IMR-90 (cell line): ENCODE measurements around the gene RSF1. TPM values are rescaled to one million over a fixed set of nuclear protein-coding genes. Genes with fewer than 3 reads are reported as not detected.

Source experiments
- ATAC-seq: fragments of 200-7000 bp; cut with Tn5 transposase; 2 replicates; pipeline ENCODE4 v1.9.1; 2020; ENCODE audit warnings: low read depth, mild to moderate bottlenecking, moderate library complexity
- BruUV-seq: library from RNA; stranded (reverse); fragments of 400-500 nt; replicated peaks from 2 replicates; lab custom pipeline; 2021; lab: Mats Ljungman, UMichigan
- CTCF ChIA-PET: fragments of 300-600 bp; formaldehyde crosslinking; extraction: SDS; loops from one replicate; lab custom pipeline; 2021; ENCODE audit warnings: antibody characterized with exemption; lab: Yijun Ruan, JAX
- POLR2A ChIA-PET: fragments of 300-600 bp; sonication (Branson Sonifier 250); formaldehyde crosslinking; loops from one replicate; lab custom pipeline; 2022; ENCODE audit warnings: antibody characterized with exemption; ENCODE audit not compliant: unreplicated experiment; lab: Charles Lee
- DNase-seq: peaks from one replicate; pipeline ENCODE4 v3.0.0; 2013
- H2AFZ ChIP-seq: replicated peaks from 2 replicates; pipeline ENCODE3; 2013; ENCODE audit warnings: low read length, mild to moderate bottlenecking; ENCODE audit not compliant: poor library complexity
- H2AK5ac ChIP-seq: 2 replicates; pipeline ENCODE4 v1.6.1; 2013; ENCODE audit warnings: low read depth, low read length, inconsistent platforms
- H2AK9ac ChIP-seq: replicated peaks from 2 replicates; pipeline ENCODE3; 2013; ENCODE audit warnings: mild to moderate bottlenecking, low read depth, low read length, moderate library complexity; ENCODE audit not compliant: poor library complexity
- H2BK120ac ChIP-seq: 2 replicates; pipeline ENCODE4 v1.6.1; 2013; ENCODE audit warnings: low read depth, low read length, inconsistent platforms
- H2BK15ac ChIP-seq: 3 replicates; pipeline ENCODE4 v1.6.1; 2013; ENCODE audit warnings: low read depth, low read length, inconsistent platforms
- H2BK20ac ChIP-seq: 2 replicates; pipeline ENCODE4 v1.6.1; 2013; ENCODE audit warnings: low read depth, mild to moderate bottlenecking, inconsistent platforms, low read length, moderate library complexity
- H2BK5ac ChIP-seq: 2 replicates; pipeline ENCODE4 v1.6.1; 2013; ENCODE audit warnings: mild to moderate bottlenecking, low read depth, low read length, inconsistent platforms; ENCODE audit not compliant: poor library complexity, severe bottlenecking
- H3K14ac ChIP-seq: replicated peaks from 2 replicates; pipeline ENCODE4 v1.6.1; 2013; ENCODE audit warnings: low read depth, low read length, inconsistent platforms
- H3K18ac ChIP-seq: 2 replicates; pipeline ENCODE4 v1.6.1; 2013; ENCODE audit warnings: low read depth, low read length, control low read depth
- H3K23ac ChIP-seq: 2 replicates; pipeline ENCODE4 v1.6.1; 2013; ENCODE audit warnings: low read depth, low read length, inconsistent platforms
- H3K27ac ChIP-seq: 2 replicates; pipeline ENCODE4 v1.5.1; 2013; ENCODE audit warnings: mild to moderate bottlenecking, control low read depth, low read length; ENCODE audit not compliant: insufficient read depth
- H3K27me3 ChIP-seq: 2 replicates; pipeline ENCODE4 v1.6.1; 2013; ENCODE audit warnings: low read length; ENCODE audit not compliant: control insufficient read depth, insufficient read depth
- H3K36me3 ChIP-seq: 2 replicates; pipeline ENCODE4 v1.6.1; 2013; ENCODE audit warnings: low read length, mixed read lengths; ENCODE audit not compliant: control insufficient read depth, insufficient read depth
- H3K4ac ChIP-seq: 2 replicates; pipeline ENCODE4 v1.6.1; 2013; ENCODE audit warnings: low read depth, low read length, inconsistent platforms
- H3K4me1 ChIP-seq: 2 replicates; pipeline ENCODE4 v1.6.1; 2013; ENCODE audit warnings: low read length, mixed read lengths; ENCODE audit not compliant: control insufficient read depth, insufficient read depth
- H3K4me2 ChIP-seq: 2 replicates; pipeline ENCODE4 v1.6.1; 2013; ENCODE audit warnings: low read depth, mild to moderate bottlenecking, control low read depth, low read length, moderate library complexity
- H3K4me3 ChIP-seq: 2 replicates; pipeline ENCODE4 v1.5.1; 2013; ENCODE audit warnings: low read depth, mild to moderate bottlenecking, control low read depth, low read length, moderate library complexity; ENCODE audit not compliant: insufficient read depth
- H3K56ac ChIP-seq: 2 replicates; pipeline ENCODE4 v1.6.1; 2013; ENCODE audit warnings: low read length, inconsistent platforms; ENCODE audit not compliant: insufficient read depth; ENCODE audit errors: extremely low read depth
- H3K79me1 ChIP-seq, 2 experiments: 2 replicates each; pipeline ENCODE4 v1.6.1; 2013; ENCODE audit warnings: low read length in 2 of 2, inconsistent platforms in 1 of 2, low read depth in 1 of 2
- H3K9ac ChIP-seq: 2 replicates; pipeline ENCODE4 v1.6.1; 2013; ENCODE audit warnings: low read depth, low read length, control low read depth
- H3K9me1 ChIP-seq: 2 replicates; pipeline ENCODE4 v1.6.1; 2013; ENCODE audit warnings: low read length, inconsistent platforms; ENCODE audit not compliant: insufficient read depth
- H3K9me3 ChIP-seq: 2 replicates; pipeline ENCODE4 v1.6.1; 2013; ENCODE audit warnings: low read length; ENCODE audit not compliant: control insufficient read depth, insufficient read depth
- H4K20me1 ChIP-seq: 2 replicates; pipeline ENCODE4 v1.6.1; 2013; ENCODE audit warnings: low read length, inconsistent platforms; ENCODE audit not compliant: insufficient read depth
- H4K5ac ChIP-seq: 2 replicates; pipeline ENCODE4 v1.6.1; 2013; ENCODE audit warnings: mild to moderate bottlenecking, low read depth, low read length, control low read depth
- H4K8ac ChIP-seq, 2 experiments: 2 replicates each; pipeline ENCODE4 v1.6.1; 2013; ENCODE audit warnings: low read depth in 2 of 2, low read length in 2 of 2, control low read depth in 1 of 2, inconsistent platforms in 1 of 2
- H4K91ac ChIP-seq: 2 replicates; pipeline ENCODE4 v1.6.1; 2013; ENCODE audit warnings: low read depth, low read length, inconsistent platforms; ENCODE audit not compliant: insufficient read depth
- BHLHE40 ChIP-seq: fragments of 150-350 bp; IDR thresholded peaks from 2 replicates; pipeline ENCODE4 v1.6.1; 2016; ENCODE audit warnings: mild to moderate bottlenecking, low read depth, low read length
- CHD1 ChIP-seq: IDR thresholded peaks from 2 replicates; pipeline ENCODE4 v1.6.1; 2012; ENCODE audit warnings: low read depth, low read length, improper control_type of control experiment
- FOS ChIP-seq: fragments of 150-350 bp; IDR thresholded peaks from 2 replicates; pipeline ENCODE4 v1.6.1; 2016; ENCODE audit warnings: low read depth, low read length
- MAFK ChIP-seq: IDR thresholded peaks from 2 replicates; pipeline ENCODE4 v1.6.1; 2012; ENCODE audit warnings: low read depth, low read length, improper control_type of control experiment
- NFE2L2 ChIP-seq: fragments of 150-350 bp; IDR thresholded peaks from 2 replicates; pipeline ENCODE4 v1.6.1; 2016; ENCODE audit warnings: low read depth, mild to moderate bottlenecking, low read length
- POLR2A ChIP-seq: IDR thresholded peaks from 2 replicates; pipeline ENCODE4 v1.6.1; 2012; ENCODE audit warnings: mild to moderate bottlenecking, low read depth, low read length
- RAD21 ChIP-seq: IDR thresholded peaks from 2 replicates; pipeline ENCODE4 v1.6.1; 2012; ENCODE audit warnings: low read length, improper control_type of control experiment
- RCOR1 ChIP-seq: IDR thresholded peaks from 2 replicates; pipeline ENCODE4 v1.6.1; 2012; ENCODE audit warnings: mild to moderate bottlenecking, low read length, improper control_type of control experiment; ENCODE audit not compliant: insufficient replicate concordance
- RFX5 ChIP-seq: IDR thresholded peaks from 2 replicates; pipeline ENCODE4 v1.8.0; 2012; ENCODE audit warnings: low read depth, mild to moderate bottlenecking, low read length, moderate library complexity
- WGBS, 2 experiments: methylation state at CpG; one replicate each; pipeline versions ENCODE4 v1.1.5 to v1.1.7; 2013; ENCODE audit warnings: missing lambda C conversion rate in 2 of 2; ENCODE audit not compliant: insufficient read length in 1 of 2; ENCODE audit errors: extremely low coverage in 2 of 2; 5-methylcytosine and 5-hydroxymethylcytosine counted together
- dilution Hi-C: fragments of 300-500 bp; cut with HindIII; formaldehyde crosslinking; loops from one replicate; pipeline ENCODE4 v1.14.3; 2018; ENCODE audit warnings: low sequenced_read_pairs; ENCODE audit not compliant: unreplicated experiment
- in situ Hi-C: fragments of 300-500 bp; cut with MboI; formaldehyde crosslinking; loops from 3 replicates; pipeline ENCODE4 v1.14.3; 2019; ENCODE audit warnings: low sequenced_read_pairs, inconsistent platforms, mixed read lengths
- intact Hi-C: fragments of 100-400 bp; cut with micrococcal nuclease; formaldehyde crosslinking; loops from 2 replicates; pipeline ENCODE4 v1.10.0; 2022
- polyA plus RNA-seq, 3 experiments: library from polyadenylated mRNA; depleted of rRNA; stranded (reverse); fragments of >200 nt; gene quantifications; 2 replicates each; pipeline ENCODE4 v1.2.3, GENCODE V29; 2012; ENCODE audit warnings: low replicate concordance in 1 of 3
- total RNA-seq: library from RNA; depleted of rRNA; stranded (reverse); fragments of >200 nt; gene quantifications from 2 replicates; pipeline ENCODE4 v1.2.3, GENCODE V29; 2012
- TF ChIP-seq, protein P1 (sequence below): fragments of 150-350 bp; IDR thresholded peaks from 2 replicates; pipeline ENCODE4 v1.6.1; 2016; ENCODE audit warnings: low read depth, mild to moderate bottlenecking, low read length, moderate library complexity, borderline replicate concordance
- TF ChIP-seq, protein P2 (sequence below): conservative IDR thresholded peaks from 2 replicates; pipeline ENCODE4 v1.5.1; 2012; ENCODE audit warnings: mild to moderate bottlenecking, low read depth, low read length, improper control_type of control experiment

Gene RSF1
- total and polyA plus RNA-seq, 2 of the 4 experiments (the other 2 are of a cell fraction) = 13.9 to 18.5 TPM

DNA sequence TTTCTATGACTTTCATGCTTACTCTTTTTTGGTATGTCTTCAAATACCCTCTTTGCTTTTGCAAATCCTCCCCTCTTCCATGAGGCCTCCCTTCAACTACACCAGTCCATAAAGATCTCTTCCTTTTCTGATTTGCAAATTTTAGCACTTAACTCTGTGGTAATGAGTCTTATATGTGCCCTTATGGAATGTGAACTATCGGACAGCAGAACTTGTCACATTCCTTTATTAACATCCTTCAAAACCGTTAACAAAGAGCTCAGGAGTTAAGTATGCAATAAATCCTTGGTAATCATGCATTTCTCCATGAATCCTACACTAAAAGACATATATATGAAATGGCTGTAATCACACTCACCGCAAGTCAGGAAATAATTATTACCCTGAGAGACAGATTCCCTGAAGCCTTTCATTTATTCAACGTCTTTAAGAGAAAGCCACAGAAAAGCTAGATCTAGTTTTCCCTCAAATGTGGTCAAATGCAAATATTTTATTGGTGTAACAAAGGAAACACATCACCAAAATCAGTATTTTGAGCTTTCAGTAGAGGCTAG is 190.3 kb downstream of the RSF1 start:
- Histone ChIP-seq H2BK15ac (no peak overlapping the region), H3K36me3 (peaks cover 5% of the 10 kb centered on the region; the same call in 1 of the 2 replicates), H4K5ac (no peak overlapping the region), H2BK120ac (no peak overlapping the region), H2BK20ac (no peak overlapping the region), H2BK5ac (no peak overlapping the region), H3K9ac (no peak overlapping the region), H2AFZ (no peak overlapping the region), H3K4me2 (no peak overlapping the region), H2AK5ac (no peak overlapping the region), H3K4ac (no peak overlapping the region), H3K27me3 (no peaks in the 10 kb centered on the region), H3K56ac (no peak overlapping the region), H3K4me3 (no peak overlapping the region), H3K23ac (no peak overlapping the region), H4K91ac (no peak overlapping the region), H3K4me1 (no peaks in the 10 kb centered on the region), H3K14ac (no peak overlapping the region), H3K18ac (no peak overlapping the region), H3K79me1 (peaks cover 17 to 35% of the 10 kb centered on the region in 2 experiments), H3K9me3 (no peaks in the 10 kb centered on the region), H3K9me1 (no peaks in the 10 kb centered on the region; the same call in 1 of the 2 replicates), H4K20me1 (no peaks in the 10 kb centered on the region; the same call in 1 of the 2 replicates), H2AK9ac (no peak overlapping the region), H4K8ac (no peak overlapping the region), H3K27ac (no peak overlapping the region)
- WGBS, 2 experiments = no CpG with 5 or more reads among the region's 4 CpGs
- intact Hi-C loops (no loop called here), dilution Hi-C loops (no loop called here), in situ Hi-C loops (no loop called here)
- ChIA-PET POLR2A (no interaction called here), CTCF (interaction anchor here (0.9 kb wide), 1 partner anchor 11 kb away, joined by 3 read pairs; no protein-coding TSS in a partner anchor)
- ATAC-seq (no peak), DNase-seq (no peak)
- TF ChIP-seq MAFK (no peak), NFE2L2 (no peak), FOS (no peak), RFX5 (no peak), CHD1 (no peak), POLR2A (no peak), RCOR1 (no peak), RAD21 (no peak), BHLHE40 (no peak)
- TF ChIP-seq, protein P1, sequence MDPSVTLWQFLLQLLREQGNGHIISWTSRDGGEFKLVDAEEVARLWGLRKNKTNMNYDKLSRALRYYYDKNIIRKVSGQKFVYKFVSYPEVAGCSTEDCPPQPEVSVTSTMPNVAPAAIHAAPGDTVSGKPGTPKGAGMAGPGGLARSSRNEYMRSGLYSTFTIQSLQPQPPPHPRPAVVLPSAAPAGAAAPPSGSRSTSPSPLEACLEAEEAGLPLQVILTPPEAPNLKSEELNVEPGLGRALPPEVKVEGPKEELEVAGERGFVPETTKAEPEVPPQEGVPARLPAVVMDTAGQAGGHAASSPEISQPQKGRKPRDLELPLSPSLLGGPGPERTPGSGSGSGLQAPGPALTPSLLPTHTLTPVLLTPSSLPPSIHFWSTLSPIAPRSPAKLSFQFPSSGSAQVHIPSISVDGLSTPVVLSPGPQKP = no peak
- TF ChIP-seq, protein P2, sequence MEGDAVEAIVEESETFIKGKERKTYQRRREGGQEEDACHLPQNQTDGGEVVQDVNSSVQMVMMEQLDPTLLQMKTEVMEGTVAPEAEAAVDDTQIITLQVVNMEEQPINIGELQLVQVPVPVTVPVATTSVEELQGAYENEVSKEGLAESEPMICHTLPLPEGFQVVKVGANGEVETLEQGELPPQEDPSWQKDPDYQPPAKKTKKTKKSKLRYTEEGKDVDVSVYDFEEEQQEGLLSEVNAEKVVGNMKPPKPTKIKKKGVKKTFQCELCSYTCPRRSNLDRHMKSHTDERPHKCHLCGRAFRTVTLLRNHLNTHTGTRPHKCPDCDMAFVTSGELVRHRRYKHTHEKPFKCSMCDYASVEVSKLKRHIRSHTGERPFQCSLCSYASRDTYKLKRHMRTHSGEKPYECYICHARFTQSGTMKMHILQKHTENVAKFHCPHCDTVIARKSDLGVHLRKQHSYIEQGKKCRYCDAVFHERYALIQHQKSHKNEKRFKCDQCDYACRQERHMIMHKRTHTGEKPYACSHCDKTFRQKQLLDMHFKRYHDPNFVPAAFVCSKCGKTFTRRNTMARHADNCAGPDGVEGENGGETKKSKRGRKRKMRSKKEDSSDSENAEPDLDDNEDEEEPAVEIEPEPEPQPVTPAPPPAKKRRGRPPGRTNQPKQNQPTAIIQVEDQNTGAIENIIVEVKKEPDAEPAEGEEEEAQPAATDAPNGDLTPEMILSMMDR = no peak
- no TSS peak for BruUV-seq
